Parathyroid adenoma (tissue), 2 donors: ENCODE data around the gene TTR.

ENCODE experiments used
- H2AFZ ChIP-seq: fragments of 300-600 bp; sonication (generic); one replicate; pipeline ENCODE4 v1.7.0; 2017; ENCODE audit warnings: antibody characterized with exemption, mild to moderate bottlenecking
- H3K27ac ChIP-seq: fragments of 300-600 bp; sonication (generic); one replicate; pipeline ENCODE4 v1.7.0; 2017
- H3K27me3 ChIP-seq: fragments of 300-600 bp; sonication (generic); one replicate; pipeline ENCODE4 v1.7.0; 2017; ENCODE audit warnings: low read length; ENCODE audit not compliant: control insufficient read depth, insufficient read depth
- H3K36me3 ChIP-seq: fragments of 300-600 bp; sonication (generic); one replicate; pipeline ENCODE4 v1.7.0; 2017; ENCODE audit warnings: low read length; ENCODE audit not compliant: control insufficient read depth, insufficient read depth
- H3K4me1 ChIP-seq: fragments of 300-600 bp; sonication (generic); one replicate; pipeline ENCODE4 v1.7.0; 2017; ENCODE audit warnings: control low read depth
- H3K4me2 ChIP-seq: fragments of 300-600 bp; sonication (generic); one replicate; pipeline ENCODE4 v1.7.0; 2017; ENCODE audit warnings: low read length
- H3K4me3 ChIP-seq: fragments of 300-600 bp; sonication (generic); one replicate; pipeline ENCODE4 v1.7.0; 2017; ENCODE audit warnings: low read depth, low read length
- H3K79me2 ChIP-seq: fragments of 300-600 bp; sonication (generic); one replicate; pipeline ENCODE4 v1.7.0; 2017; ENCODE audit warnings: control low read depth
- H3K9ac ChIP-seq: fragments of 300-600 bp; sonication (generic); one replicate; pipeline ENCODE4 v1.7.0; 2017; ENCODE audit warnings: mild to moderate bottlenecking
- H3K9me3 ChIP-seq: fragments of 300-600 bp; sonication (generic); one replicate; pipeline ENCODE4 v1.7.0; 2017; ENCODE audit warnings: low read length; ENCODE audit not compliant: control insufficient read depth
- CTCF ChIP-seq: fragments of 300-600 bp; sonication (generic); IDR thresholded peaks from one replicate; pipeline ENCODE4 v1.7.0; 2017; ENCODE audit warnings: antibody characterized with exemption, mild to moderate bottlenecking
- donor health status: primary hyperparathyroidism.

TTR gene

GRCh38 chr18:31591628-31592027 lies at the start of gene TTR:
TTR (plus strand) TSS chr18:31591877; CDS start chr18:31591903, 26 bp downstream.
- no peak for TF ChIP-seq CTCF

GRCh38 chr18:31546476-31546875 lies 45.2 kb upstream of the TTR start:
- no peak for TF ChIP-seq CTCF
- Histone ChIP-seq H3K4me2 (no peak overlapping the region), H2AFZ (no peak overlapping the region)

More at GRCh38 chr18:31591628-31592027, at the start of gene TTR:
- no peak within 1 kb of the TSS for H3K4me3 ChIP-seq
- H3K27ac ChIP-seq = peak within 1 kb of the TSS; percentile 6
- H3K36me3 ChIP-seq = no peaks in the 10 kb centered on the region
- no peaks in the 10 kb centered on the region for H3K79me2 ChIP-seq
- no peaks in the 10 kb centered on the region for H3K27me3 ChIP-seq
- H3K4me2 ChIP-seq = no peak within 1 kb of the TSS
- peak within 1 kb of the TSS; percentile 59 for H2AFZ ChIP-seq
- H3K4me1 ChIP-seq = peaks cover 9% of the 10 kb centered on the region
- no peaks in the 10 kb centered on the region for H3K9me3 ChIP-seq
- no peak within 1 kb of the TSS for H3K9ac ChIP-seq

DNA sequence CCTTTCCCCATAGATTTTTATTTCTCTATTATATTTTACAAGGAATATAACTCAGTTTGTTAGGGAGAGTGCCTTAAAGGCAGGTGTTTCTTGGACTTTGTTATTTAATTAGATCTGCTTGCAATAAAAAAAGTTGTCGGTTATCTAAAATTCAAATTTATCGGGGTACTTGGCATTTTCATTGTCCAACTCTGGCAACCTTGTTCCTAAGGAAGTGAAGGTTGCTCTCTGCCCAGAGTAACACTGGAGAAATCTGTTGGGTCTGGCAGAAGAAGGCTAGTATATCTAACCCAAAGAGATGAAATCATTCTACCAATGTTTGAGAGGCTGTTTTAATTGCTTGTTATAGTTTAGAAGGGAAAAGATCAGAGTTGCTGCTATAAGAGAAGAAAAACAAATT lies 42.8 kb upstream of the TTR start:
- Histone ChIP-seq H3K4me2 (no peak overlapping the region), H3K9me3 (no peaks in the 10 kb centered on the region)
- no peak for TF ChIP-seq CTCF

More at GRCh38 chr18:31546476-31546875, 45.2 kb upstream of the TTR start:
- Histone ChIP-seq H3K36me3 (no peaks in the 10 kb centered on the region), H3K27me3 (no peaks in the 10 kb centered on the region), H3K4me1 (no peaks in the 10 kb centered on the region), H3K79me2 (no peaks in the 10 kb centered on the region), H3K9me3 (no peaks in the 10 kb centered on the region), H3K4me3 (no peak overlapping the region), H3K9ac (no peak overlapping the region), H3K27ac (no peak overlapping the region)

DNA sequence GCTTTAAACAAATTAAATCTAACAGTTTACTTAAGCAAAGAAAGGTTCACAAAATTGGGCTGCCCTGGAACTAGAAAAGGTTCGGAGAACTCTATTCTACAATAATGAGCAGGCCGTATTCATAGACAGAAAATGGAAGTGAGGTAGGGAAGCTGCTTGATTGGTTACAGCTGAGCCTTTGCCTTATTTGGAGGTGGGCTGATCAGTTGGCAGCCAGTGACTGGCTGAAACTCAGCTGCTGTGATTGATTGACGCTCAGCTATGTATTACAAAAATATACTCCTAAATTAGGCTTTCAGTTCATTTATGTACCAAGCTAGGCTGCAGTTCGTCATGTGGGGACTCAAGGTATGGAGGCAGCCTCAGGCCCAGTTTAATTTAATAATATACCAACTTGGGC lies 42.3 kb upstream of the TTR start:
- H3K79me2 ChIP-seq = no peaks in the 10 kb centered on the region
- H3K36me3 ChIP-seq = no peaks in the 10 kb centered on the region
- H3K9me3 ChIP-seq = no peaks in the 10 kb centered on the region
- H3K4me1 ChIP-seq = no peaks in the 10 kb centered on the region
- H3K4me3 ChIP-seq = no peak overlapping the region
- no peak overlapping the region for H3K4me2 ChIP-seq
- H2AFZ ChIP-seq = no peak overlapping the region
- TF ChIP-seq CTCF = no peak
- no peak overlapping the region for H3K9ac ChIP-seq
- no peak overlapping the region for H3K27ac ChIP-seq
- no peaks in the 10 kb centered on the region for H3K27me3 ChIP-seq

More for the DNA sequence above, 42.8 kb upstream of the TTR start:
- no peak overlapping the region for H3K27ac ChIP-seq
- H3K36me3 ChIP-seq = no peaks in the 10 kb centered on the region
- H3K79me2 ChIP-seq = no peaks in the 10 kb centered on the region
- no peak overlapping the region for H2AFZ ChIP-seq
- no peaks in the 10 kb centered on the region for H3K27me3 ChIP-seq
- H3K4me3 ChIP-seq = no peak overlapping the region
- H3K9ac ChIP-seq = no peak overlapping the region
- H3K4me1 ChIP-seq = no peaks in the 10 kb centered on the region

DNA sequence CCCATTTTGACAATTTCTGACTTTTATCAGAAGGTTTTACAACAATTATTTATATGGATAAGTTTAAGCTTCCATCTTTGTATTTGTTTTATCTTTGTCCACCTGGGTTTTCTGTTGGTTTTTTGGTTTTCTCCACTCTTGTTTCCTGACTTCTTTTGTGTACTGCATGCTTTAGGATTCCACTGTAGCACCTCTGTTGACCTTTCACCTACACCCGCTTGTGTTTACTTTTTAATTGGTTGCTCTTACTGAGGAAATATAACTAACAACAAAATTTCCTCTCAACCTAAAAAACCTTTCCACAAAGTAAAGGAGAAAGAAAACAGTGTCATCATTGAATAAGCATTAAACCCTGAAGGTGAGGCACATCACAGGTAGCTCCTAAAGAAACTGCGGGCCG lies 39.8 kb upstream of the TTR start:
- H3K36me3 ChIP-seq = no peaks in the 10 kb centered on the region
- H3K9me3 ChIP-seq = no peaks in the 10 kb centered on the region
- H3K27ac ChIP-seq = no peak overlapping the region
- no peak overlapping the region for H3K9ac ChIP-seq
- no peaks in the 10 kb centered on the region for H3K4me1 ChIP-seq
- H2AFZ ChIP-seq = no peak overlapping the region
- H3K79me2 ChIP-seq = no peaks in the 10 kb centered on the region
- no peak for TF ChIP-seq CTCF
- no peak overlapping the region for H3K4me2 ChIP-seq
- H3K27me3 ChIP-seq = no peaks in the 10 kb centered on the region
- no peak overlapping the region for H3K4me3 ChIP-seq
